HG02798 (cell line): ENCODE data around the gene UCN3.

Experiments
- ATAC-seq: cut with Tn5 transposase; IDR thresholded peaks from one replicate; pipeline ENCODE4 v1.9.1; 2021; ENCODE audit warnings: mild to moderate bottlenecking; ENCODE audit not compliant: unreplicated experiment, poor library complexity

The UCN3 gene, protein sequence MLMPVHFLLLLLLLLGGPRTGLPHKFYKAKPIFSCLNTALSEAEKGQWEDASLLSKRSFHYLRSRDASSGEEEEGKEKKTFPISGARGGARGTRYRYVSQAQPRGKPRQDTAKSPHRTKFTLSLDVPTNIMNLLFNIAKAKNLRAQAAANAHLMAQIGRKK

DNA sequence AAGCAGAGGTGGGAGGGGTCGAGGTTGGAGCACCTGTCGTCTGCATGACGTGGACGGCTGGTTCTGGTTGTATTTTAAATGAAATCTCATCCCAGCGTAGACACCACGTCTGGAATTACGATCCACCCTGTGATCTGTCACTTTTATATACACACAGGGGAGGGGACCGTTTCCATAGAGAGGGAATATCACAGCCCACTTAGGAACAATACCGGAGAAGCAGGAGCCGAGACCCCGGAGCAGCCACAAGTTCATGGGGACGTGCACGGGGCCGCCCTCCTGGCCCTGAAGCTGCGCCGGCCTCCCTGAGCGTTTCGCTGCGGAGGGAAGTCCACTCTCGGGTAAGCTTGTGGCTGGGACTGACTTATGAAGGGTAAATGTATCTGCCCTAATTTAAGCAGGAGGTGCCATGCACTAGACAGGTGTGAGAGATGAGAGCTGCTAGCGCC is at the start of gene UCN3:
TSS of gene UCN3 (plus strand) at position 77 of the 449 bp plus-strand sequence. CDS start 8,755 bp downstream, outside the sequence.
- no peak for ATAC-seq

- no peak for ATAC-seq
Observed at GRCh38 chr10:5317547-5318107, 47.1 kb upstream of the UCN3 start.

DNA sequence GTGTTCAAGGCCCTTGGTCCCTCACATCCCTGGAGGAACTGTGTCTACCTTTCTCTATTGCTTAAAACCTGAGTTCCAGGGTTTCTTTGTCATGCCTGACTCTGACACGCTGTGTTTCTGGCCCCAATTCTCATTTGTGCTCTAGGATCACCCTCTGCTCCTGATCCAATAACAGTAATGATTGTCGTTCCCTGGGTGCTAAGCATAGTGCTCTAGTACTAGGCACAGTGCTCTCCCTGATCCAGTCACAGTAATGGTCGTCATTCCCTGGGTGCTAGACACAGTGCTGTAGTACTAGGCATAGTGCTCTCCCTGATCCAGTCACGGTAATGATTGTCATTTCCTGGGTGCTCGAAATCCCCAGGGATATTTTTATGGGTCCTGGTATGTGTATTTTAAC is 46.6 kb upstream of the UCN3 start:
- ATAC-seq: no peak

DNA sequence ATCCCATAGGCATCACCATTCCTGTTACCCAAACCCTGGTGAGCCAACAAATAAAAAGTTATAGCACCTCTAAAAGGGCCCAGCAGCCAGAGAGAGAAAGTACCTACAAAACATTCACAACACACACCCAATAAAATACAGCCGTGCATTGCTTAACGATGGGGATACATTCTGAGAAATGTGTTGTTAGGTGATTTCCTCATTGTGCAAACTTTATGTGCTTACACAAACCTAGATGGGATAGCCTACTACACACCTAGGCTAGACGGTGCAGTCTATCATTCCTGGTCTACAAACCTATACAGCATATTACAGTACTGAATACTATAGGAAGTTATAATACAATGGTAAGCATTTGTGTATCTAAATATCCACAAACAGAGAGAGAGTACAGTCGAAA is 44.9 kb upstream of the UCN3 start:
- no peak for ATAC-seq

- ATAC-seq: no peak
Observed at GRCh38 chr10:5321273-5321672, 43.5 kb upstream of the UCN3 start.

GRCh38 chr10:5323446-5323845 is 41.3 kb upstream of the UCN3 start:
- ATAC-seq: no peak

DNA sequence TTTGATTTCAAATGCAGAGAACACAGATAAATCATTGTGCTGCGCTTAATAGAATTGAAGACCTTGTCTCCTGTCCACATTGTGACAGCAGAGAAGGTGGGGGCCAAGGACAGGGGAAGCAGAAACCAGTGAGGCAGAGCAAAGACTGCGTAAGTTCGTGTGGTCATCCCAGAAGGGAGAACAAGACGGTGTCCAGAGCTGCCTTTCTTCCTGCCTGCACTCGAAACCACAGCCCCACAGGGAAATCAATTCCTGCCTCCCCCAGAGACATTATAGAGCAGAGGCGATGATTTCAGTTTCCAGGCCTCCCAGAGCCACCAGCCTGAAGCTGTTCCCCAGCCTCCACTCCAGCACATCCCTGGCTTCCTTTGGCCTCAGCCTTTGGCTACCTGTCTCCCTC is 39.7 kb upstream of the UCN3 start:
- ATAC-seq: no peak

DNA sequence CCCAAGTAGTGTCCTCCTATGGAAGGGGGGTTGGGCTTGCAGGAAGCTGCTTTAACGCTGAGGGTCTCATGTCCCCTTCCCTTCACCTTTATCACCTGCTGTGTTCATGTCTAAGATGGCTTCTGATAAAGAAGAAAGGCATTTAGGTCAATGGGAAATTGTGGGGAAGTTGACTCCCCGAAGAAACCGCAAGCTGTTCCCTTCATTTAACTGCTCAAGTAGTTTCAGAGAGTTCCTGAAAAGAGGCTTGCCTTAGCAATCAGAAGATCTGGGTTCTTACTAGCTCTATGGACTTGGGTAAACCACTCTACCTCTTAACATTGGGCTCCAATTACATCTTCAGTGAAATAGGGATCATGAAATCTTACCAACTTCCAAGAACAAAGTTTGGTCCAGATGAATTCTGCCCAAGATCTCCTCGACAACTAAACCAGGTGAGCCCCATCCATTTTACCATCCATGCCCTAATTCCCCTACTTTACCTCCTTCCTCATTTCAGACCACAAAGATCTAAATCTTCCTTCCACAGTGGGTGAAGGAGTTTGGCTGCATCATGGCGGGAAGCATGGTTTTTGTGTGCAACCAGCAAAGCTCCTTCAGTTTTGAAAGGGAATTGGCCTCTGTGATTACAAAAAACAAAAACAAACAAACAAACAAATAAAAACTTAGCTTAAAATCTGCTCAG is 30.4 kb upstream of the UCN3 start:
- no peak for ATAC-seq

DNA sequence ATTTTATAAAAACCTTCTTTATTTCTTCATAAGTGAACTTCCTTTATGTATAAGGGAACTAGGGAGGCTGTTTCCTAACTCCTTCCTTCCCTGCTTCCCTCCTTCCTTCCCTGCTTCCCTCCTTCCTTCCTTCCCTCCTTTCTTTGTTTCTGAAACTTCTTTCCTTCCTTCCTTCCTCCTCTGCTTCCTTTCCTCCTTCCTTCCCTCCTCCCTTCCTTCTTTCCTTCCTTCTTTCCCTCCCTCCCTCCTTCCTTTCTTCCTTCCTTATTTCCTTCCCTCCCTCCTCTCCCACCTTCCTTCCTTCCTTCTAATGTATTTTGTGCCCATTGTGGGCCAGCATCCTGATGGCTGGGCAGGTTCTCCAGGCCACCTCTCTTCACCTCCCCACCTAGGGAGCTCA is 26.8 kb upstream of the UCN3 start:
- no peak for ATAC-seq

- ATAC-seq: no peak
Observed at GRCh38 chr10:5343092-5343491, 21.7 kb upstream of the UCN3 start.

- ATAC-seq: no peak
Observed at GRCh38 chr10:5343561-5343960, 21.2 kb upstream of the UCN3 start.

DNA sequence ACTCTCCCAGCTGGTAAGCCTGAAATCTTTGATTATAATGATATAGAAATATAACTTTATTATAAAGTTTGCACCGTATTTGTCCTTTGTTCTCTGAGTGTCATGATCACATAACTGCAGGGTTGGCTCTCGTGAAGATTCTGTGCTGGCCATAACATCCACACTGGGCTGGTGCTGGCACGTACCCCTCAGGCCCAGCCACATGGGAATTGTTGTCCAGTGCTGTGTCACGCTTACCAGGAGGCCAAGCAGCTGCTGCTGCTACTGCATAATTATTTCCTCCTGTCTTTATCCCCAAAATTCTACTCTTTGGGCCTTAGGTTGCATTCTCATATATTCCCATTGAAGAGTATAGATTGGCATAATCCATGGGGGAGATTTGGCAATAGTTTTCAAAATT is 20.8 kb upstream of the UCN3 start:
- no peak for ATAC-seq

- ATAC-seq: no peak
Observed at GRCh38 chr10:5344746-5345145, 20.0 kb upstream of the UCN3 start.

DNA sequence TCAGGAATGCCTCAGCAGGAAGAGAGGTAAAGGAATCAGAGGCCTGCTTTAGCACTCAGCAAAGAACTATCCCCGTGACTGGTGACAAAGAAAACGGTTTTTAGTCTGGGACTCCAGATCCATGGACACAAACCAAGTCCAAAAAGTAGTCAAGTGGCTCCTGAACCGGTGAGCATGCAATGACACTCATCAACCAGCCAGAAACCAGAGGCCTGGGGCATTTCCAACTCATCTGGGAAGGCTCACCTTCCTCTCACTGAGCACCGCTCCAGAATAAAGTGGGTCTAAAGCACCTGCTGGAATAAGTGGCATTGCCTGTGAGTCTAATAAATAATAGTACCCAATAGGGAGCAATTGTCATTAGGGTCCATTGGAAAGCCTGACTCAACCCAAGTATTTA is 17.9 kb upstream of the UCN3 start:
- ATAC-seq: no peak

DNA sequence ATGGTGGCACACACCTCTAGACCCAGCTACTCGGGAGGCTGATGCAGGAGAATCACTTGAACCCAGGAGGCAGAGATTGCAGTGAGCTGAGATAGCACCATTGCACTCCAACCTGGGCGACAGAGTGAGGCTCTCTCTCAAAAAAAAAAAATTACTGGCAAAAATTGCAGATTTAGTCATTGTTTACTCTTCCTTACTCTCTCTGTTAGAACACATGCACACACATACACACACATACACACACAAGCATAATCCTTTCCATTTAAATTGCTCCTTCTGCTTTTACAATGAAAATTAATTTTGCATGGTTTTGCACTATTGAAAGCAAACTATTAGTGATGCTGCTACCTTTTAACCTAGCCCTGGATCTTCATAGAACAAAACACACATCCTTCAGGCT is 15.4 kb upstream of the UCN3 start:
- ATAC-seq: no peak

DNA sequence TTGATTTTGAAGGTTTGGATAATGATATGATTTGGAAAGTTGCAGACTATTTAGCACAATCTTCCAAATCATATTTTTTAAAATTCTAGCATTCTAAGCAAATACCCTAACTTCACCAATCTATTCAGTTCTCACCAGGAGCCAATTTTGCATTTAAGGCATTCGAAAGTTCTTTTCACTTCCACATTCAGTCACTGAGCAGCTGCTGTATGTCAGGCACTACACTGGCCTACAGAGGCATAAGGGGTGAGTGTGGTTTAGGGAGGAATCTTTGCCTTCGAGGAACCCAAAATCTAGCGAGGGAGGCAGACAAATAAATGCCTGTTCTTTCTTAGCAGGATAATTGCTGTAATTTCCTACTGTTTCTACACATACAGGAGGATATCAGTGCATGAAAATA is 10.7 kb upstream of the UCN3 start:
- peak; percentile 92 for ATAC-seq

DNA sequence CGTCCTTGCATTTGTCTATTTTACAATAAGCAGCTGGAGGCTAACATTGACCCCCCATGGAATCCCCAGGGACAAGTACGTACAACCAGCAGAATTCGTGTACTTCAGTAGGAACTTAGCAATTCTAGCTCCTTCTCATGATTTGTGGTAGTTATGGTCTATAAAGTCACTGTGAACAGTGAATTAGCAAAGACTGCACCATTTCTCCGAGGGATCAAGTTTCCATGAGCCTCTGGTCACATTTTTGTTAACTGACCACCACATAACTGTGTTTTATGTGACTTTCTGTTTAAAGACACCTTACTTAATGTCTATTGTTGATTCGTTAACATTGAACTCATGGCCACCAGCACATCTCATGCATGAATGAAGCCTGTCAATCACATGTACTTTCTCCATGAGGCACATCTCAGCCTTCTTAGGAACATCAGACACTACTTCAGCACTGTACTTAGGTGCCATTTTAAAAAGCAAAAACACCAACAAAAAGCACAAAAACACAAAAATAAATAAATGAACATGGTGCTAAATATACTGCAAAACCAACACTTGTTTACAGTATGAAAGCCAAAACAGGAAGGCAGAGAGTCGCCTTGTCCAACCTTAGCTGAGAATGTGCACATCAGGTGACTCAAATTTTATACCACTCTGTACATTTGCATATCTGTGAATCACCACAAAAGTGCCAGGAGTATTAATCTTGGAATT is 9.0 kb upstream of the UCN3 start:
- ATAC-seq: no peak

DNA sequence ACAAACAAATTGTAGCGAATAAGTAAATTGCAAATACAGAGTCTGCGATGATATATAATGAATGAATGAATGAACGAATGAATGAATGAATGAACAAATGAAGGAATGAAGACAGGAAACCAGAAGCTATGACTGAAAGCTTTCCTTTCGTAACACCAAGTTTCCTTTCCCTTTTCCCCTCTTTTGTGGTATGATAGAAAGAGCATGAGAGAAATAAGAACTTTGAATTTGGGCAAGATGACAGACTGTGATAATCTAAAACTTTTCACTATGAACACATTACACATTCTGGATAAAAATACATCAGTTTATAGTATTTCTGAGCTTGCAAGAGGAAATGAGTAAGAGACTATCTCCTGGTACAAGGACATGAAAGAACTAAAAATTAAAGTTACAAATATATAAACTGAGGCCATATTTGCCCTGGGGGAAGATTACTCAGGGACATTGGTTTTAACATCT is 8.4 kb upstream of the UCN3 start:
- ATAC-seq: no peak

DNA sequence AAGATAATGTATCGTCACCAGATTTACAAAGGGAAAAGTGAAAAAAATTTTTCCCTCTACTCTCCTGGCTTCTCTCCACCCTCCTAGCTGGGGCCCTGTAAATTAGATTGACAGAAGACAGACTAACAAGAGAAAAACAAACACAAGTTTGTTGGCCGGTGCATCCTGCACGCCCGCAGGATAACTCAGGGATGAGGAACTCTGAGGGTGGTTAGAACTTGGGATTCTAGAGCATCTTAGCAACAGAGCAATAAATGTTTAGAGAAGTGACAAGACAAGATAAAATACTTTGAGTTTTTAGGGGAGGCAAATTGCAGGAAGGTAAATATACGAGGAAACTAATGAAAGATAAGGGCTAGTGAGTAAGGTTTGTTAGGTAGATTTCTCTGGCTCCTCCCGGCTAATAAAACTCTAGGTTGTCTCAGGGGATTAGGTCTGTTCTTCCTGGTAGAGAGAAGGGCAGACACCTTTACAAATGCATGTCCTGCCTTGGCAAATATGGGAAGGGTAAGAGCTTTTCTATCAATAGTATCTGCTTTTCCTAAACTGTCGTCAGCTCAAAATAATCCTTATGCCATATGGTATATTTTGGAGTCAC is 4.3 kb upstream of the UCN3 start:
- no peak for ATAC-seq

GRCh38 chr10:5361966-5362365 is 2.8 kb upstream of the UCN3 start:
- ATAC-seq: no peak

GRCh38 chr10:5362873-5363272 is 1.9 kb upstream of the UCN3 start:
- no peak for ATAC-seq
